ENCODE data around the gene TCEA3. TPM values are rescaled to one million over a fixed set of nuclear protein-coding genes. Genes with fewer than 3 reads are reported as not detected.

Gene TCEA3
- total and polyA plus RNA-seq, 2 of the 4 experiments (the other 2 are of a cell fraction), result 3.0 to 6.3 TPM

DNA sequence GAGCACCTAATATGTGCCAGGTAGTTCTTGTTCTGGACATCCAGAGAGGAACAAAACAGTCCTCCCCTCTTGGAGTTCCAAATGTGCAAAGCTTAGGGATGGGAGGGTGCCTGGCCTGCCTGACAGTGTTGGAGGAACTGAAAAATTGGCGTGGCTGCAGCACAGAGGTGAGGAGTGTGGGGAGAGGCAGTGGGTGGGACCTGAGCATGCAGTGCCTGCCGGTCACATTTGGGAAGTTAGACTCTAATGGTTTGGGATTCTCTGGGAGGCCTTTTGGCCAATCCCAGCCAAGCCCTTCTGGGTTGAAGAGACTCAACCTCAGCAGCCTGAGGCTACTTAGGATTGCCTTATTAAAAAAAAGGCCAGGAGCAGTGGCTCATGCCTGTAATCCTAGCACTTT, 2.3 kb upstream of the TCEA3 start:
- Histone ChIP-seq H3K36me3 (ENCODE audit: control insufficient read depth, insufficient read depth, low read length) (peaks cover 22% of the 10 kb centered on the region; the same call in 1 of the 2 replicates), H3K4ac (ENCODE audit: low read depth, low read length) (no peak overlapping the region), H3K9me3 (ENCODE audit: control insufficient read depth, insufficient read depth, low read length) (no peaks in the 10 kb centered on the region), H4K8ac (ENCODE audit: low read depth in 2 of 2, low read length in 2 of 2) (no peak overlapping the region), H3K27me3 (ENCODE audit: control insufficient read depth, insufficient read depth, low read length) (no peaks in the 10 kb centered on the region), H3K9ac (ENCODE audit: low read depth, low read length) (no peak overlapping the region), H3K27ac (ENCODE audit: insufficient read depth, low read length) (no peak overlapping the region), H2BK5ac (ENCODE audit: low read depth, low read length, poor library complexity, severe bottlenecking) (no peak overlapping the region), H3K56ac (ENCODE audit: extremely low read depth, insufficient read depth, low read length) (no peak overlapping the region), H2AK9ac (replicated peaks; ENCODE audit: low read depth, low read length, poor library complexity) (no peak overlapping the region), H3K18ac (ENCODE audit: low read depth, low read length) (no peak overlapping the region), H3K79me1 (ENCODE audit: low read depth in 1 of 2, low read length in 2 of 2) (0 out of 4 replicates have a peak, but pooled peaks cover 0 to 3% of the 10 kb centered on the region in 2 experiments), H3K9me1 (ENCODE audit: insufficient read depth, low read length) (peaks cover 18% of the 10 kb centered on the region), H3K4me1 (ENCODE audit: control insufficient read depth, insufficient read depth, low read length) (peaks cover 13% of the 10 kb centered on the region), H4K91ac (ENCODE audit: insufficient read depth, low read depth, low read length) (no peak overlapping the region), H2AK5ac (ENCODE audit: low read depth, low read length) (no peak overlapping the region), H3K4me3 (ENCODE audit: insufficient read depth, low read depth, low read length) (no peak overlapping the region), H2AFZ (replicated peaks; ENCODE audit: low read length, poor library complexity) (no peak overlapping the region), H2BK20ac (ENCODE audit: low read depth, low read length) (no peak overlapping the region), H4K5ac (ENCODE audit: low read depth, low read length) (no peak overlapping the region), H3K23ac (ENCODE audit: low read depth, low read length) (no peak overlapping the region), H4K20me1 (ENCODE audit: insufficient read depth, low read length) (no peaks in the 10 kb centered on the region; the same call in 1 of the 2 replicates), H3K4me2 (ENCODE audit: low read depth, low read length) (no peak overlapping the region), H2BK15ac (ENCODE audit: low read depth, low read length) (no peak overlapping the region), H3K14ac (replicated peaks; ENCODE audit: low read depth, low read length) (no peak overlapping the region), H2BK120ac (ENCODE audit: low read depth, low read length) (no peak overlapping the region)
- no peak for TF ChIP-seq RAD21 (IDR thresholded peaks at IDR 0.05; ENCODE audit: low read length)
- TF ChIP-seq, protein P1, sequence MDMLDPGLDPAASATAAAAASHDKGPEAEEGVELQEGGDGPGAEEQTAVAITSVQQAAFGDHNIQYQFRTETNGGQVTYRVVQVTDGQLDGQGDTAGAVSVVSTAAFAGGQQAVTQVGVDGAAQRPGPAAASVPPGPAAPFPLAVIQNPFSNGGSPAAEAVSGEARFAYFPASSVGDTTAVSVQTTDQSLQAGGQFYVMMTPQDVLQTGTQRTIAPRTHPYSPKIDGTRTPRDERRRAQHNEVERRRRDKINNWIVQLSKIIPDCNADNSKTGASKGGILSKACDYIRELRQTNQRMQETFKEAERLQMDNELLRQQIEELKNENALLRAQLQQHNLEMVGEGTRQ (IDR thresholded peaks at IDR 0.05; ENCODE audit: low read depth, low read length), result no peak
- ATAC-seq (ENCODE audit: low read depth) (no peak), DNase-seq (no peak)
- ChIA-PET POLR2A (ENCODE audit: unreplicated experiment) (interaction anchor here (0.6 kb wide), 1 partner anchor 46 kb away, joined by 5 read pairs; no protein-coding TSS in a partner anchor), CTCF (no interaction called here)
- BruUV-seq (replicated peaks), result no TSS peak
- intact Hi-C loops (cut with micrococcal nuclease), result no loop called here
- dilution Hi-C loops (cut with HindIII; ENCODE audit: low sequenced_read_pairs, unreplicated experiment), result loop anchor here (10.0 kb wide), 1 partner anchor 92 kb away; no protein-coding TSS in a partner anchor
- WGBS, 2 experiments (ENCODE audit: extremely low coverage in 2 of 2, insufficient read length in 1 of 2), result 90% methylated on average over 1 of the region's 2 CpGs; no CpG with 5 or more reads in 1 of the 2 experiments
- in situ Hi-C loops (cut with MboI; ENCODE audit: low sequenced_read_pairs), result no loop called here

All from IMR-90 (cell line).